ENCODE data around the gene TBC1D3L.
"Not testable (repeated sequence)": the region's sequence is repeated elsewhere in the genome, so short reads cannot be mapped to it uniquely, and the experiment has no call there.

The TBC1D3L gene

GRCh38 chr17:37988960-37989359 lies at the start of gene TBC1D3L:
Gene TBC1D3L (minus strand): TSS chr17:37989060. CDS start chr17:37987520, 1,540 bp downstream.
- DNase-seq, result not testable (repeated sequence)

DNA sequence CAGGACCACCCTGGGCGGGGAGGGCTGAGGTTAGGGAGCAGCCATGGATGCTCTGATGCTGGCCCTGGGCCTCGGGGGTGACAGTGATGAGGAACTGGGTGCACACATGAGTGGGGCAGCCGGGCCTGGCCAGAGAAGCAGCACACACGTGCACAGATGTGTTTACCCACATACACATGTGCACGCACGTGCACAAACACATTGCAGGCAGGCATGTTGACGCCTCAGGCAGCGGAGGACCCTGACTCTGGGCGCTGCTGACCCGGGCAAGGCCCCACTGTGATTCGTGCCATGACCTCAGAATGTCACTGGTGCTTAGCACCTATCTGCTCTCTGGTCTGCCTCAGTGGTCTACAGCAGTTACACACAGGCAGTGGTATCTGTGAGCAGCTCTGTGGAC lies 14.8 kb upstream of the TBC1D3L start, which contains the start of gene TBC1D3D:
TSS of gene TBC1D3D (plus strand) at position 301 of the 400 bp plus-strand sequence. CDS start 1,585 bp downstream, outside the sequence.
- not testable (repeated sequence) for DNase-seq

Data from activated gamma-delta T cell treated with Interleukin-2 at 50 U/mL for 16 hours (primary cell).